ENCODE data around the gene FGF1.

FGF1 gene

DNA sequence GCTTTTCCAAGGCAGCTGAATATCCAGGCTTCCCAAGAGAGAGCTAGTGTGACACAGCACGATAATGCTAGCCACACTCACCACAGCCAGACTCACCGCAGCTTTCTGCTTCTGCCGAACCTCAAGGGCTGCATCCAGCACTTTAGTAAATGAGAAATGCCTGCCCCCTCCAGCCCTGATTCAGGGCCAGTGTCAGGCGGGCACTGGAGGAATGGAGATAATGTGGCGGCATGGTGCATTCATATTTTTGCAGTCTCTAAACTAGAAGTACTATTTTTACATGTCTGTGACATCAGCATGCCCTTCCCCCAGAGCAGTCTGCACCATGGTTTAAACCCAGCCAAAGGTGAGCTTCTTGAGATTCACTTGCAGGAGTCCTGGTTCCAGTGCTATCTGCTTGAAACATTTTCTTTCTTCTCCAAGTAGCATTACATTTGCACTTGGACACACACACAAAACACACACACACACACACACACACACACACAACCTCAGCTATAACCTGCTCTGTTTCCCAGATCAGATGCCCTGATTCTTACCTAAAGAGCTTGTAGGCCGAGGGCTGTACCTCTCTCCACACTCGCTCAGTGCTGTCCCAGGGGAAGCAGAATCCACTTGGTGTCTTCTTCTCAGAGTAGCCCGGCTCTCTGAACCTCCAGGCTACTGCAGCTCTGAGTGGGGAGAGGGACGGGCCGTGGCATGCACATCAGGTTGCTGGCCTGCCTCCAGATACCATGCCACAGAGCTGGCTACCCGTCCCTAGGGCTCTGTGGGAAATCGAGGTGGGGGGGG lies at the start of gene FGF1:
FGF1 (minus strand) TSS at position 673 of the 792 bp plus-strand sequence. CDS start 71,963 bp downstream, outside the sequence.
- no peak for DNase-seq

DNA sequence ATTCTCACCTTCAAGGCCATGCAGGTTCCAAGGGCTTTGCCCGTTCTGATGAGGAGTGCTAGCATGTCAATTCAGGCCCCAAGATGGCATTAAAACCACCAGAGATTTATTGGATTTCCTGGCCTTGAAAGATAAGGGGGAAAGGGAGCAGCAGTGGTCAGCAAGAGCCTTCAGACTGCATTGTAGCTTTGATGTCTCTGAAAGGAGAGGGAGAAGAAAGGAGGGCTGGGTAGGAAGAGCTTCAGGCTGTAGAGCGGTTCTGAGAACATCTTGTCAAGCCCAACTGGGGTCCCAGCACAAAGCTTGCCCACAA lies 41.8 kb upstream of the FGF1 start:
- DNase-seq, result no peak

DNA sequence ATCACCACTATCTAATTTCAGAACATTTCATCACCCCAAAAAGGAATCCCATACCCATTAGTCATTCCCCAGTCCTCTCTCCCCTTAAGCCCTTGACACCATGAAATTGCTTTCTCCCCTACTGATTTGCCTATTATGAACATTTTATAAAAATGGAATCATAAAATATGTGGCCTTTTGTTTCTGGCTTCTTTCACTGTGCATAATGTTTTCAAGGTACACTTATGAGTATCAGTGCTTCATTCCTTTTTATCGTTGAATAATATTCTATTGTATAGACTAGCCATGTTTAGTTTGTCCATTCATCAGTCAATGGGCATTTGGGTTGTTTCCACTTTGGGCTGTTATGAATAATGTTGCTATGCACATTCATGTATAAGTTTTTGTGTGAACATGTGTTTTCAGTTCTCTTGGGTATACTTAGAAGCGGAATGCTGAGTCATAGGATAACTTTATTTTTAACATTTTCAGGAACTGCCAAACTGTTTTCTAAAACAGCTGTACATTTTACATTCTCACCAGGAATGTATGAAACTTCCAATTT lies 40.4 kb upstream of the FGF1 start:
- DNase-seq, result no peak

DNA sequence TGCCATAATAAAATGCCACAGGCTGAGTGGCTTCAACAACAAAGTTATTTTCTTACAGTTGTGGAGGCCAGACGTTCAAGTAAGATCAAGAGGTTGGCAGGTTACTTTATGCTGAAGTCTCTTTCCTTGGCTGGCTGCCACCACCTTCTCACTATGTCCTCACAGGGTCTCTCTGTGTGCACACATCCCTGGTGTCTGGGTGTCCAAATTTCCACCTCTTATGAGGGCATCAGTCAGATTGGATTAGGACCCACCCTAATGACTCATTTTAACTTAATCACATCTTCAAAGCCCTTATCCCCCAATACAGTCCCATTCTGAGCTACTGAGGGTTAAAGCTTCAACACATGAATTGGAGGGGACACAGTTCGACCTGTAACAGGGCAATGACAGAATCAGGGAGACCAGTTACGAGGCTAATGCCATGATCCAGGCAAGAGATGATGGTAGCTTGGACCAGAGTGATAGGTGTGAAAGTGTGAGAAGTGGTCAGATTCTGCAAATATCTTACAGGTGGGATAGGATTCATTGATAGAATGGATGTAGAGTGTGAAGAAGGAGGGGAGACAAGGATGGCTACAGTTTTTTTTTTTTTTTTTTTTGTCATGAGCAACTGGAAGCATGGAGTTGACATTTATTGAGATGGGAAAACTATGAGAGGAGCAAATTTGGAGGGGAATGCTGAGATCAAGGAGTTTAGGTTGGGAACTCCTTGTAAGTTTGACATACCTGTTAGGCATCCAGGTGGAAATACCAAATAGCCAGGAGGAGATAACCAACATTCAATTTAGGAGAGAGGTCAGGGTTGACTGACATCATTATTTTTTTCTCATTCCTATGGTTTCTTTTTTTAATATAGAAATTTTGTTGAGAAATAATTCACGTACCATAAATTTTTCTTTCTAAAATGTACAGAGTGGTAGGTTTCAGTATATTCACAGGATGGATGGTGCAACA lies 39.6 kb upstream of the FGF1 start:
- no peak for DNase-seq

DNA sequence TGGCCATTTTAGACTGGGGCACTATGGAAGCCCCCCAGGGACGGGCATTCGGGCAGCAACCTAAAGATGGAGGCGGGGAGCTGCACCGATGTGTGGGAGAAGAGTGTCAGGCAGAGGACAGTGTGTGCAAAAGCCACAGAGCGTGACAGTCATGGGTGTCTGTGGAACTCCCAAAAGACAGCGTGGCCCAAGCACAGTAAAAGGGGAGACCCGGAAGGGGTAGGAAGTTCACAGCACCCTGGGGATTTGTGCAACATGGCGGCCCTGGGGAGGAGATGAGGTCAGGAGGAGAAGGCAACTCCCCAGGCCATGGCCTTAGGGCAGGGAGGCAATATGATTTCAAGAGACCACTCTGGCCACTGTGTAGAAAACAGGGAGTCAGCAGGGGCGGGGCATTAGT lies 38.9 kb upstream of the FGF1 start:
- no peak for DNase-seq

DNA sequence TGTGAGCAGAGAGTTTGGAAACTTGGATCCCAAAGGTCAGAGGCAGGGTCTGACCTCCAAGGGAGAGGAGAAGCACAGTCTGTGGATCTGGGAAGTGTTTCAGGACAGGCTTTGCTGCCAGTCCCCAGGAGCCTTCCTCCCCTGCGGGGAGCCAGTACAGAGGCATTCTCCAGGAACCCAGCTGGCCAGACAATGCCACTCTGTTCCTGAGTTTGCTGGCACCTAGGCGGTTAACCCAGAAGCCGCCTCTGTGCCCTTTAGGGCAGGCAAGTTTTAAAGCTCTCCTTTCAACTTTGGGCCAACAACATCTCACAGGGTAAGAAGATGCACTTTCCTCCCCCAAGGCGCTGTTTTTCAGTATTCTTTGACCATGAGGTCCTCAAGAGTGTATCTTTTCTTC lies 37.0 kb upstream of the FGF1 start:
- no peak for DNase-seq

DNA sequence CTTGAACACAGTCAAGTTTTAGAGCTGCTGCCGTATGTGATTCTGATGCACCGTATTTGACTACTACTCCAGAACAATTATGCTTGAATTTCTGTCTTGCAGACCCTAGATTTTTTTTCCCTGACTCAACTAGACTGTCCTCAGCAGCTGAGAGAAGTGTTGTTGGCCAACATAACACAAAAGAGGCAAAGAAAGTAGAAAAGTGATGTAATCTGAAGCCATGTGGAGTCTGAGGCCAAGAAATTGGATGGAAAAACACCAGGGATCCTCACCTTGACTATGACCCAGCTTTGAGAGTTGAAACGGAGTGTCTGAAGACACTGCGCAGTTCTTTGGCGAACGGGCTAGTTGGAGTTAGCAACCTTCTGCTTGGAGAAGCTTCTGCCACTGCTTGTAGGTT lies 36.3 kb upstream of the FGF1 start:
- DNase-seq, result no peak

DNA sequence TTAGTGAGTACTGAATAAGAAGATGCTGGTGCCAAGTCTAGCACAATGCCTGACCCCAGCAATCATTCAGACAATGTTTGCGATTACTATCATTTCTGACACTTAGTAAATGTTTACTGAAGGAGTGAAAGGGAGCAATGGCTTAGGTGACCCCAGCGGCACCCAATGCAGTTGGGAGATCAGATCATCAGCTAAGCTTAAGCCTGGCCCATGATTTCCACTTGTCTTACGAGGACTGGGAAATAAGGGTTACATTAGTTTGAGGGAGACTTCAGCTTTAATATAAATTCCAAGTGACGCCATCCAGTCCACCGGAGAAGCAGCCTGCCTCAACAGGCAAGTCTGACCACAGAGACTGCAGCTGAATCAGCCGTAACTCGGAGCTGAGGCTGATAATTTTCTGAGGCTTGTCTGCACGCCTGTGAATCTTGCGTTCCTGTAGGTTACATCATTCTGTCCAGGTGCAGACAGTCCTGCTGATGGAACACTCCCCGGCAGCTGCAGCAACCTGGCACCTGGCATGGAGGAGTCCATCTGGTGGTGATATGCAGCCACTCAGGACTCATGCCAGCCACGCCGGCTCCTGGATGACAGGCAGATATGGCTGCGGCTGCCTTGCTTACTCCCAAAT lies 34.9 kb upstream of the FGF1 start:
- DNase-seq, result peak; percentile 85

DNA sequence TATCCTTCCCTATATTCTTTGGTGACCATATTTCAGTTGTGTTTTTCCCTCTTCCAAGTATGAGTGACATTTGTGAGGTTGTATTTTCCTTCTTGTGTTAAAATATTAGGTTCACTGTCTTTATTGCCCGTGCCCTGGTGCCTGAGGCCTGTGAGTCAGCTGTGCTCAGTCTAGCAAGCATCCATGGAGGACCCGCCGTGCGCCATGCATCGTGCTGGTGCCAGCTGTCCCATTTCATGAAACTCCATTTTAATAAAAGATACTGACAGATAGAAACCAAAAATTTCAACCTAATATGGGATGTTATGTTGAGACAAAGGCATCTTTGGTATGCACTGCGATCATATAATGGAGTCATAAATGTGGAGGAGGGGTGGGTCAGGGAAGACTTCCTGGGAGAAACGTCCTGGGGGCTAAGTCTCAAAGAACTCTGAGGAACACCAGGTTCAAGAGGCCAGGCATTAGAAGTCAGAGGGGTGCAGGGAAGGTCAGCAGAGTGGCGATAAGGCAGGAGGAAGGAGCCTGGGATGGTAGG lies 34.0 kb upstream of the FGF1 start:
- DNase-seq, result no peak

DNA sequence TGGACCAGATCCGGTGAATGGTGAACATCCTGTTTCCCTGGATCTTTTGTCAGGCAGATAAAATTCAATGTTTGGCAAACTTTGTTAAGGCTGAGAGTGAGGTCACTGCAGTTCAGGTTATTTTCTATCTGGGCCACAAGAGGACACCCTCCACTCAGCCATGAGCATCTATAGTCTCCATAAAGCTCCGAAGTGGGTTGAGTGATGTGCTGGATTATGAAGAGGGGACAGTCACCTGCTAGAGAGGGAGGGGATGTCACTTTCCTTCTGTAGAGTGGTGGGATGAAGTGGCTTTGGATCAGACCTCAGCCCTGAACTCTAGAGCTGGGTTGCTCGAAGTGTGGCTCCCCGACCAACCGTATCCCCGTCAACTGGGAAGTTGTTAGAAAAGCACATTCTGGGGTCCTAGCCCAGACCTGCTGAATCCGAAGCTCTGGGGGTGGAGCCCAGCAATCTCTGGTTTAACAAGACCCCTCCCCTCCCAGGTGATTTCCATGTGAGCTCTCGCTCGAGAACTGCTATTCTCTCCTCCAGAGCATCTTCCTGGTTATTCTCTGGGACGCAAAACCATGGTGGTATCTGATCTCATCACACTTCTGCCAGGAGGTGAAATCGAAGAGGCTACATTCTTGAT lies 31.8 kb upstream of the FGF1 start:
- peak; percentile 25 for DNase-seq

DNA sequence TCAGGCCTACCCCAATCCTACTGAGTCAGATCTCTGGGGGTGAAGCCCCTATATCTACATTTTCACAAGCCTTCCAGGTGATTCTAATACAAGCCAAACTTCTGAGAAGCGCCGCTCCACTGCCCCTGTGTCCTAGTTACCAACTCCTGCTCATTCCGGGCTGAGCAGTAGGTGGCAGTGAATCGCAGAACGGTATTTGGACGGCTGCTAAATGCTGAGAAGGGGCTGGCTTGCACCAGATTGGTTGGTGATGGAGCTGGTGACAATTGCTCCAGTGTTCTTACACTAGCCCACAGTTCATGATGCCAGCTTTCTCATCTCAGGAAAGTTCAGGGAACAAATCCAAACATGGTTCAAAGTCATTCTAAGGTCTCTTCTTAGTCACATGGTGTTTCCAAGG lies 31.1 kb upstream of the FGF1 start:
- DNase-seq, result peak; percentile 13

DNA sequence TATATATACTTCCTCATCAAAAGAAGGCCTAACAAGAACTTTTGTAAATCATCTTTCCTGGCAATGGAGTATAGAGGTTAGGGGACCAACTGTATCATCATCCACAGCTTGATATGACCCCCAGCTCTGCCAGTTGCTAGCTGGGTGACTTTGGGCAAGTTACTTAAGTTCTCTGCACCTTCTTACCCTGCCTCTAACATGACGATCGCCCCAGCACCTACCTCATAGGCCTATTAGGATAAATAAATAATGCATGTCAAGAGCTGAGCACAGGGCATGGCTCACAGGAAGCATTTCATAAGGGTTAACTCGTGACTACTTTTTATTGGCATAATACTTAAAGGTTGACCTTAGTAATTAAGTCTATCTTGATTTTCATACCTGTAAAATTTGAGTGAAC lies 29.4 kb upstream of the FGF1 start:
- no peak for DNase-seq

DNA sequence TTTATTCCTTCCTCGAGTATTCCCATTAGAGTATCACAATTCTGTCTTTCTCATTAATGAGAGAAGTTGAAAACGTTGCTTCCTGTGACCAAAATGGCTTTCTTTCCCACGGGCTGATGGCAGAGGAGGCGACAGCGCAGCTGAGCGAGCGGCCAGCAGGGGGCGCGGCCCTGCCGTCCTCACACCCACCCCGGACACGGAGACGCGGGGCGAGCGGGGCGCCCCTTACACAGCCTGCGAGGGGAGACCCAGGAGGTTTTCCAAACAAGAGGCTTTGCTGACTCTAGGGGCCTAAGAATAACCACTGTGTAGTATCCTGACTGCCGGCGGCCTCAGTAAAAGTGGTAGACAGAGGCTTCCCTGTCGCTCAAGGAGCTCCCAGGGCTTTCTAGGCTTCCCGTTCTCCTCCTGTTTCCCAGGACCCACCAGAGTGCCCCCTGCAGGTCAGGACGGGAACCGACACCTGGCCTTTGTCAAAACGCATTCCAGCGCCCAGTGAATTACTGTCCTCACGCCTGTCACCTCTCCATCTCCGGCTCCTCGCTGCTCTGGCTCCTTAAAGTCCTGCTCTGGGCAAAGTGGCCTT lies 27.3 kb upstream of the FGF1 start:
- DNase-seq, result peak; percentile 81

DNA sequence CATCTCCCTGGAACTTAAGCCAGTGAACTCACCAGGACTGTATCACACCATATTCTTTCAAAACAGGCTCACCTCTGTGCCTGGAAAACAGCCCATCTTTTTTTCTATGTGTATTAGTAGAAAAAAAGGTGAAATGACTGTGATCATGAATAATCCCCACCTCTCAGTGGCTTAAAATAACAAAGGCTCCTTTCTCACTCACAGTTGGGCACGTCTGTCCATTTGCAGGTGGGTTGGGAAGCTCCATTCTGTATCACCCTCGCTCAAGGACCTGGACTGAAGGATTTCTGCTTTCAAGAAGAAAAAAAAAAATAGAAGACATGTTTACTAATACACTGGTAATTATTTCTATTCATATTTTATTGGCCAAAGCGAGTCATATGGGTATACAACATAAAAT lies 17.3 kb upstream of the FGF1 start:
- DNase-seq, result no peak

DNA sequence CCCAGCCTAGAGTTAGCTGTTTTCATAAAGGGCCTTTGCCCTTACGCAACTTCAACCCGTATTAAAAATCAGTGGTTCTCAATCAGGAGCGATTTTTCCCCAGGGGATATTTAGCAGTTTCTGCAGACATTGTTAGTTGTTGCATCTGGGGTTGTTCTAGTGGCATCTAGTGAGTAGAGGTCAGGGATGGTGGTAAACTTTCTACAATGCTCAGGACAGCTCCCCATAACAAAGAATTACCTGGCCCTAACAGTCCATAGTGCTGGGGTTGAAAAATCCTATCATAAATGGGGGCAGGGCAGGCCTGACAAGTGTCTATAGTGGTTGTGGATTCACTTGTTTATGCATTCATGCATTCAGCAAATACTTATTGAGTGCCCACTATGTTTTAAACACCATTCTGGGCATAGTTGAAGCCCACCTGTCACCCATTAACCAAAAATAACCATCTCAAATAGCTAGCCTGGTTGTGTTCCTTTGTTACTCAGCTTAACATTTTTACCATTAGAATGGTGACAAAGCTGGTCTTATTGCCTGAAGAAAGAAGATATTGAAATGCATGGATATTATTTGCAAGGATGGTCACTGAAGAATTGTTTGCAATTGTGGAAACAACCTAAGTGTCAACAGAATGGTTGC lies 15.9 kb upstream of the FGF1 start:
- no peak for DNase-seq

DNA sequence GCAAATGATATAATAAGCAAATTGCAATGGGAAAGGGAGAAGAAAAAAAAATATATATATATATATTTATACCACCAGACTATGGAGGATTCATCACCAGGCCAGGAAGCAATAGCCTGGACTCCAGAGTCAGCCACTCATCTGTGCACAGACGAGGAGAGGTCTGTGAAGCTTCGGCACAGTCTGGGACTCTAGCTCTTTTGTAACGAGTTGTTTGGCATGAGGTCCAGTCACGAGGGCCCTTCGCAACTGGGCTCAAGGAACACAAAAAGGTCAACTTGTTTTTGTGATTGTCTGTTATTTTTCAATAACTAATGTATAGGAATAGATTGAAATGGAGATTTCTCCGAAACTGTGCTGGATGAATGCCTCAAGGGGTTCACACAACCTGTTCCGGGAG lies 14.7 kb upstream of the FGF1 start:
- no peak for DNase-seq

DNA sequence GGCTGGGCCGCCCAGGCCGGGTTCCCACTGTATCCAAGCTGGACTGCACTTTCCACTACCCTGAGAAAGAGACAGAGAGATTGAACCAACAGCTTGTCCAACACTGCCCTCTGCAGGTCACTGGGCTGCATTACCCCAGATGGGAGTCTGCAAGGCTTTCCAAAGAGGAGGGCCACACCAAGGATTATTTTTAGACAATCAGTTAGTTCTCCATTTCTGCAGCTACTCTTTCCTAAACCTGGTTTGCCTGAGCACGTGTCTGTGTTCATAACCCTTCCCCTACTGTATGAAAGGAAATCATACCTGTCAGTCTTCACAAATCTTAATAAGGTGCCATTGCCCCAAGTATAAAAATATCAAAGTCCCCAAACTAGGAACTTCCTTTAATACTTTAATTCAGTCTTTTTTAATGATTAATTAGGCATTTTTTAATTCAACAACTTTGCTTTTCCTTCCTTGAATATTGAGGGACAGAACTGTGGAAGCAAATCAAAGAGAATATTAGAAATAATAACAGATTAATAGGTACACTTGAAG lies 13.4 kb upstream of the FGF1 start:
- DNase-seq, result peak; percentile 76

DNA sequence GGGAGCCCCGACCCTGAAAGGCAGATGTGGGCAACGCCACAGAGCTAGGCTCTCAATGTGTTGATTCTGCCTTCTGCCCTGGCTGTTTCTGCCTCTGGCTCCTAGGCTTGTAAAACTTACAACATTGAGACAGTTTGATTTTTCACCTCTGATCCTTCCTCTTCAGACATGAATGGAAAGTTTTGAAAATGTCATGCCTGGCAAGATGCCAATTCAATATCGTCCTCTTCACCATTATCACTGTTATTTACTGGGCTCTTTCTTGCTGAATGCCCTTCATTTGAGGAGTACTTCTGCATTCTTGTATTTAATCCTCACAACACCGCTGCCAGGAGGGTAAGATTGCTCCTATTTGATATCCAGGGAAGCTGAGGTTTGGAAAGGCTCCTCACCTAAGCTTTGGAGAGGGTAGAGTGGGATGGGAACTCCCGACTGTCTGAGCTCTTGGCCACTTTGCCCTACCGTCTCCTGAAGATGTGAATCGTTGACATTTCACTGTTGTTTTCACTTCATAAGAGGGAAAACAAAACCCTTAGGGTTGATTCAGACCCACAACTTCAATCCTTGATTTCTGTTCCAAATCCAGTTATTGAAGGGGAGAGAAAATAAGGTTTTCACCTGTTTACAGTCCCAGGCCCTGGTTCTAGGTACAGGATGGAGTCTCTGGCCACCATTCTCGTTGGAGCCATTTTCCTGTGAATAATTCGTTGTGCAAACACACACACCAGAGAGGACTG lies 12.7 kb upstream of the FGF1 start:
- DNase-seq, result no peak

DNA sequence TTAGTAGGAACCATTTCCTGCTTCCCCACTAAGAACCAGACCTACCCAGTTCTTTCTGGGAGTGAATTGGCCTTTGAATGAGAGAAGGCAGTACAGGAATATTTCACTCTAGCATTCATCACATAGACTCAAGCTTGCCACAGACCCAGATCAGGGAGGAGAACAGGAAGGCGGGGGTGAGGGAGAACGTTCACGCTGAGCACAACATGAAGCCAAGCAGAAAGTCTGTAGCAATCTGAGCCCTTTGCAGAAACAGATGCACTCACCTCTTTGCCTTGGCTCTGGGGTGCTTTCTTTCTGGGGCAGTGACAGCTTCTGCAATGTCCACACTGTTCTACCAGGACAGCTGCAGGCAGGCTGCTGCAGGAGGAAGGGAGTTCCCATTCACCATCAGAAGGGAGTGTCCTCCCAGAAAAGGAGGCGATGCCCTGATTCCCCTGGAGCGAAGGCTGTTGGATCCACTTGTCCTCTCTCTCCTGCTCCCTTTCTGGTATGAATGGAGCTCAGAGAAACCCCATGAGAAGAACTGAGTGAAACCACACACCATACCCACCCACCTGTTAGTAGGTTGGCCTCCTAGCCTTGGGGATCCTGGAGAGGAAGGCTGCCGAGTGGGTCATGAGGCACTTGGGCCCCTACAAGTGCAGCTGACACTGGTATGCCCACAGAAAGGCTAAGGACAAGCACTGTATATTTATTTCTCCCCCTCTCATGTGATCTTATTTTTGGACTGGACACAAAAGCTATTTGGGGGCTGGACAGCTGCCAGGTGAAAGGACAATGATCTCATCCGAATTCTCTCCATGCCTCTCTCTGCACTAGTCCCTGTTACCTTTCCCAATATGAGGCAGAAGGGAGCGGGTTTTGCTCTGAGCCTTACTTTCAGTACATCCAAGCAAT lies 11.7 kb upstream of the FGF1 start:
- peak; percentile 15 for DNase-seq

DNA sequence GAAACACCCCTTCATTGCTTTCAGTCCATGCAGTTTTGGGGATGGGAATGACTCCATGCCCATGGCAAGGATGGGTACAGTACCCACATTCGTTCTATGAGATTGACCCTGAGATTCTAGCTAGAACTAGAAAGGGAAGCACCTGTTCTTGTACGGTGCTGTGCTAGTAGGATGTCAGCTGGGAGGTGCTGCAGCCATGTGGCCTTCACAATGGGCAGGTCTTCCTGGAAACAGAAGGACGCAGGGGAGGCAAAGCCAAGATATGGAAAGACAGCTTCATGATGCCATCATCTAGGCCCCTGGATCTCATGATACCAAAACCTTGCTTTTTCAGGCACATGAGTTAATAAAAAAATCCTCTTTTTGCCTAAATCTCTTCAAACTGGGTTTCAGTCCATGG lies 10.5 kb upstream of the FGF1 start:
- no peak for DNase-seq

All from NCI-H774 (cell line).